OCI-LY7 (cell line): ENCODE results near the gene MATR3. TPM values are rescaled to one million over a fixed set of nuclear protein-coding genes. Genes with fewer than 3 reads are reported as not detected.

Experiments
- BruUV-seq: library from RNA; stranded (reverse); fragments of 400-500 nt; replicated peaks from 2 replicates; lab custom pipeline; 2021; lab: Mats Ljungman, UMichigan
- CTCF ChIA-PET: fragments of 300-600 bp; sonication (Branson Sonifier 250); formaldehyde crosslinking; loops from one replicate; lab custom pipeline; 2022; ENCODE audit warnings: antibody characterized with exemption; ENCODE audit not compliant: unreplicated experiment; lab: Charles Lee
- POLR2A ChIA-PET: fragments of 300-600 bp; sonication (Branson Sonifier 250); formaldehyde crosslinking; loops from one replicate; lab custom pipeline; 2022; ENCODE audit warnings: antibody characterized with exemption; lab: Charles Lee
- DNase-seq: peaks from one replicate; pipeline ENCODE4 v3.0.0-alpha.2; 2015; ENCODE audit warnings: low spot score
- H2AFZ ChIP-seq: fragments of 200-600 bp; sonication (generic), shearing (Covaris generic); 2 replicates; pipeline ENCODE4 v1.6.1; 2014; ENCODE audit warnings: mild to moderate bottlenecking, antibody characterized with exemption, low read length, moderate library complexity
- H3K27ac ChIP-seq: fragments of 200-600 bp; sonication (generic); 2 replicates; pipeline ENCODE4 v1.5.1; 2014; ENCODE audit warnings: mixed run types, low read depth, mild to moderate bottlenecking, moderate library complexity, low read length, inconsistent platforms; ENCODE audit not compliant: poor library complexity, severe bottlenecking
- H3K36me3 ChIP-seq: fragments of 200-600 bp; sonication (generic); 2 replicates; pipeline ENCODE4 v1.6.1; 2014; ENCODE audit warnings: mild to moderate bottlenecking, antibody characterized with exemption, low read length, moderate library complexity, mixed read lengths; ENCODE audit not compliant: insufficient read depth
- H3K4me1 ChIP-seq: fragments of 200-600 bp; sonication (generic); 2 replicates; pipeline ENCODE4 v1.5.1; 2014; ENCODE audit warnings: mild to moderate bottlenecking, low read length; ENCODE audit not compliant: insufficient read depth, poor library complexity, severe bottlenecking
- H3K4me2 ChIP-seq: fragments of 200-600 bp; sonication (generic); 2 replicates; pipeline ENCODE4 v1.6.1; 2014; ENCODE audit warnings: mild to moderate bottlenecking, low read length
- H3K4me3 ChIP-seq: fragments of 200-600 bp; sonication (generic); 2 replicates; pipeline ENCODE4 v1.5.1; 2014; ENCODE audit warnings: mild to moderate bottlenecking, low read depth, low read length; ENCODE audit not compliant: poor library complexity, severe bottlenecking
- H3K79me2 ChIP-seq: fragments of 200-600 bp; sonication (generic); 2 replicates; pipeline ENCODE4 v1.6.1; 2016; ENCODE audit warnings: low read depth, mild to moderate bottlenecking, low read length, moderate library complexity, mixed read lengths; ENCODE audit not compliant: insufficient read depth
- H3K9me2 ChIP-seq: fragments of 200-600 bp; sonication (generic); 2 replicates; pipeline ENCODE4 v1.6.1; 2016; ENCODE audit warnings: mild to moderate bottlenecking, low read length, mixed read lengths; ENCODE audit not compliant: insufficient read depth
- H3K9me3 ChIP-seq: fragments of 200-600 bp; sonication (generic); 2 replicates; pipeline ENCODE4 v1.6.1; 2014; ENCODE audit warnings: mild to moderate bottlenecking, mixed run types, low read length, mixed read lengths
- H4K20me1 ChIP-seq: fragments of 200-600 bp; sonication (generic); 2 replicates; pipeline ENCODE4 v1.6.1; 2014; ENCODE audit warnings: mild to moderate bottlenecking, antibody characterized with exemption, low read length, moderate library complexity, mixed read lengths; ENCODE audit not compliant: insufficient read depth
- CTCF ChIP-seq: fragments of 200-600 bp; sonication (generic); conservative IDR thresholded peaks from 2 replicates; pipeline ENCODE4 v1.5.1; 2014; ENCODE audit warnings: mild to moderate bottlenecking, antibody characterized with exemption, low read length, moderate library complexity, mixed read lengths
- EZH2phosphoT487 ChIP-seq: fragments of 200-600 bp; sonication (generic); IDR thresholded peaks from 2 replicates; pipeline ENCODE4 v1.6.1; 2018; ENCODE audit warnings: low read depth, borderline replicate concordance, mild to moderate bottlenecking, mixed run types, antibody characterized with exemption, low read length, moderate library complexity, mixed read lengths
- intact Hi-C: fragments of 100-400 bp; cut with micrococcal nuclease; formaldehyde crosslinking; loops from one replicate; pipeline ENCODE4 v1.10.0; 2022; ENCODE audit not compliant: unreplicated experiment
- total RNA-seq, 2 experiments: library from RNA; depleted of rRNA in 1 of 2; stranded (reverse); fragments of >200 nt in 1 of 2; shearing (Covaris generic) in 1 of 2; gene quantifications; 2 replicates each; pipeline ENCODE4 v1.2.3, GENCODE V29; 2014 to 2022

The MATR3 gene
- total RNA-seq, 2 experiments from 2014 or later = 205 to 270 TPM

DNA sequence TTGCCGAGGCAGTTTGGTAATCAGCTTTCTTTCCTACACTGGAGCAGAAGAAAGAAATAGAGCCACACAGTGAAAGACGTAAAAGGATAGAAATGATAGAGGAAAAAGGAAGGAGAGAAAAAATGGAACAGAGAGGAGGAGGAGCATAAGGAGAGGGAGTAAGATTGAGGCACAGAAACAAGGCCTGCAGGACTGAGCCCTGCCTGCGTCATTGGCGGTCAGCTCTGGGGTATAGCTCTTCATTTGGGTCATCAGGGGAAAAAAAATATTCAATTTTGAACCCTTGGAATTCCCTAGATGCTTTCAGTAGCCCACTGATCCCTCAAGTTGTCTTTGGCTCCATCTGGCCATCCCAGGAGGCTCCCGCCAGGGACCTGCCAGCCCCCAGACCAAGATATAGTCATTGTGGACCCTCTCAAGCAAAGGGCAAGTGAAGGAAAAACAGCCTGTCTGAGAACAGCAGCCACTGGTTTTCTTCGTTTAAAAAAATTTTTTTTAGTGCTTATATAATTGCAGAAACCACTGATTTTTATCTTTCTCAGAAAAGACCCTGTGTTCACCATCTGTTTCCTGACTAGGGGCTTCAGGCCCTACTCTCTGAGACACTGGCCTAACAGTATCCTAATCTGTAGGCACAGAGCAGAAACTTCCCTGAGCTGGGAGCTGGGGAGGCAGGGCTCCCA lies 31.3 kb upstream of the MATR3 start:
- TF ChIP-seq CTCF = no peak
- TF ChIP-seq EZH2phosphoT487 = no peak
- POLR2A ChIA-PET = interaction anchor here (0.7 kb wide), 3 partner anchors 171 to 635 kb away, joined by 3 read pairs; no protein-coding TSS in a partner anchor

GRCh38 chr5:139262742-139263445 lies 30.6 kb upstream of the MATR3 start:
- Histone ChIP-seq H4K20me1 (no peaks in the 10 kb centered on the region), H3K4me2 (no peak overlapping the region), H3K79me2 (no peaks in the 10 kb centered on the region), H3K9me2 (no peaks in the 10 kb centered on the region), H3K4me1 (peaks cover 4% of the 10 kb centered on the region), H3K4me3 (no peak overlapping the region), H2AFZ (no peak overlapping the region), H3K27ac (no peak overlapping the region), H3K9me3 (no peaks in the 10 kb centered on the region), H3K36me3 (no peaks in the 10 kb centered on the region)
- DNase-seq = peak; percentile 69
- BruUV-seq = no TSS peak
- POLR2A ChIA-PET = no interaction called here
- intact Hi-C loops = loop anchor here (5.0 kb wide), 2 partner anchors 436 to 686 kb away; partner anchors contain the start of gene HSPA9
- CTCF ChIA-PET = no interaction called here
- no peak for TF ChIP-seq EZH2phosphoT487
- peak; percentile 81 for TF ChIP-seq CTCF

More for the DNA sequence above, 31.3 kb upstream of the MATR3 start:
- H3K9me2 ChIP-seq = no peaks in the 10 kb centered on the region
- no peak overlapping the region for H3K4me3 ChIP-seq
- intact Hi-C loops = loop anchor here (5.0 kb wide), 2 partner anchors 435 to 685 kb away; partner anchors contain the start of gene HSPA9
- DNase-seq = no peak
- no peaks in the 10 kb centered on the region for H3K79me2 ChIP-seq
- no peaks in the 10 kb centered on the region for H3K36me3 ChIP-seq
- H3K27ac ChIP-seq = no peak overlapping the region
- BruUV-seq = no TSS peak
- no peak overlapping the region for H3K4me2 ChIP-seq
- H3K4me1 ChIP-seq = no peaks in the 10 kb centered on the region
- H4K20me1 ChIP-seq = no peaks in the 10 kb centered on the region
- H3K9me3 ChIP-seq = no peaks in the 10 kb centered on the region
- H2AFZ ChIP-seq = no peak overlapping the region
- CTCF ChIA-PET = interaction anchor here (1.1 kb wide), 1 partner anchor 11 kb away, joined by 3 read pairs; no protein-coding TSS in a partner anchor
